ENCODE results near the gene TGM5.
A peak's percentile ranks its signal among the peaks of the same experiment; 100 is the strongest.

Gene TGM5

GRCh38 chr15:43249236-43249635, 17.5 kb downstream of the TGM5 start:
- no peak for TF ChIP-seq CTCF (conservative IDR thresholded peaks at IDR 0.05; ENCODE audit: low read length)
- no peak for DNase-seq (ENCODE audit: low read depth)
- H3K4me3 ChIP-seq (ENCODE audit: low read length): no peak overlapping the region

- no peak overlapping the region for H3K4me3 ChIP-seq (ENCODE audit: low read length)
- TF ChIP-seq CTCF (conservative IDR thresholded peaks at IDR 0.05; ENCODE audit: low read length): no peak
- DNase-seq (ENCODE audit: low read depth): no peak
Measured at GRCh38 chr15:43246261-43246774, 20.4 kb downstream of the TGM5 start.

- no peak overlapping the region for H3K4me3 ChIP-seq (ENCODE audit: low read length)
- TF ChIP-seq CTCF (conservative IDR thresholded peaks at IDR 0.05; ENCODE audit: low read length): no peak
- DNase-seq (ENCODE audit: low read depth): no peak
Measured at GRCh38 chr15:43244092-43244491, 22.6 kb downstream of the TGM5 start.

GRCh38 chr15:43243020-43243645, 23.6 kb downstream of the TGM5 start:
- no peak overlapping the region for H3K4me3 ChIP-seq (ENCODE audit: low read length)
- DNase-seq (ENCODE audit: low read depth): no peak
- no peak for TF ChIP-seq CTCF (conservative IDR thresholded peaks at IDR 0.05; ENCODE audit: low read length)

GRCh38 chr15:43242616-43243015, 24.1 kb downstream of the TGM5 start:
- no peak for DNase-seq (ENCODE audit: low read depth)
- no peak for TF ChIP-seq CTCF (conservative IDR thresholded peaks at IDR 0.05; ENCODE audit: low read length)
- H3K4me3 ChIP-seq (ENCODE audit: low read length): no peak overlapping the region

- no peak overlapping the region for H3K4me3 ChIP-seq (ENCODE audit: low read length)
- TF ChIP-seq CTCF (conservative IDR thresholded peaks at IDR 0.05; ENCODE audit: low read length): no peak
- DNase-seq (ENCODE audit: low read depth): peak; percentile 92
Measured at GRCh38 chr15:43241100-43241499, 25.6 kb downstream of the TGM5 start.

- no peak overlapping the region for H3K4me3 ChIP-seq (ENCODE audit: low read length)
- no peak for TF ChIP-seq CTCF (conservative IDR thresholded peaks at IDR 0.05; ENCODE audit: low read length)
- DNase-seq (ENCODE audit: low read depth): no peak
Measured at GRCh38 chr15:43239732-43240491, 26.8 kb downstream of the TGM5 start.

Measured in AG10803 (cell line).